SK-N-SH treated with all-trans-retinoic acid at 6 μM for 48 hours (cell line): Measurements from ENCODE around the gene SIRT5.

Experiments
- ISL1 ChIP-seq: fragments of 250-450 bp; sonication (Bioruptor Pico); IDR thresholded peaks from 2 replicates; pipeline ENCODE4 v2.1.2; 2022; ENCODE audit warnings: mild to moderate bottlenecking, moderate library complexity
- PPARA ChIP-seq: fragments of 250-450 bp; sonication (Bioruptor Pico); IDR thresholded peaks from 2 replicates; pipeline ENCODE4 v1.5.0; 2020; ENCODE audit warnings: mild to moderate bottlenecking, borderline replicate concordance
- TOX ChIP-seq: fragments of 250-450 bp; sonication (Bioruptor Pico); IDR thresholded peaks from 2 replicates; pipeline ENCODE4 v1.8.0; 2021; ENCODE audit warnings: mild to moderate bottlenecking, moderate library complexity, borderline replicate concordance
- TF ChIP-seq, protein P1 (sequence below): fragments of 250-450 bp; sonication (Bioruptor Pico); IDR thresholded peaks from 2 replicates; pipeline ENCODE4 v1.5.1; 2020; ENCODE audit warnings: low read depth, mild to moderate bottlenecking, moderate library complexity

DNA sequence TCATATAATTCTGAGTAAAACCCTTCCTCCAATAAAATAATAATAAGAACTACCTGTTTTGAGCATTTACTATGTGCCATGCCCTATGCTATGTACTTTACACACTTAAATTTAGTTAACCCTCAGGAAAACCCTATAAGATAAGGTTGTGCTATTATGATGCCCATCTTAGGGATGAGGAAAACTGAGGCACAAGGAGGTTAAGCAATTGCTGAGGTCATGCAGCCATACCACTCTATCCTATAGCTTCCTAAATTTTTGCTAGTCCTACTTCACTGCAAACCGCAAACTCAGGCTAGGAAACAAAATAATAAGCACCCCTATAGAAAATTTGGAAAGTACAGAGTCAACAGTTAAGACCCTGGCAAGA lies 48.1 kb upstream of the SIRT5 start:
- TF ChIP-seq ISL1 (CRISPR knock-in tag) (no peak), TOX (CRISPR knock-in tag) (no peak), PPARA (CRISPR knock-in tag) (no peak)
- TF ChIP-seq, protein P1, sequence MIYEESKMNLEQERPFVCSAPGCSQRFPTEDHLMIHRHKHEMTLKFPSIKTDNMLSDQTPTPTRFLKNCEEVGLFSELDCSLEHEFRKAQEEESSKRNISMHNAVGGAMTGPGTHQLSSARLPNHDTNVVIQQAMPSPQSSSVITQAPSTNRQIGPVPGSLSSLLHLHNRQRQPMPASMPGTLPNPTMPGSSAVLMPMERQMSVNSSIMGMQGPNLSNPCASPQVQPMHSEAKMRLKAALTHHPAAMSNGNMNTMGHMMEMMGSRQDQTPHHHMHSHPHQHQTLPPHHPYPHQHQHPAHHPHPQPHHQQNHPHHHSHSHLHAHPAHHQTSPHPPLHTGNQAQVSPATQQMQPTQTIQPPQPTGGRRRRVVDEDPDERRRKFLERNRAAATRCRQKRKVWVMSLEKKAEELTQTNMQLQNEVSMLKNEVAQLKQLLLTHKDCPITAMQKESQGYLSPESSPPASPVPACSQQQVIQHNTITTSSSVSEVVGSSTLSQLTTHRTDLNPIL (CRISPR knock-in tag) = no peak
